Esophagus (tissue), 2 donors: Measurements from ENCODE around the gene TTLL6. TPM values are rescaled to one million over a fixed set of nuclear protein-coding genes. Genes with fewer than 3 reads are reported as not detected.
"Not testable (repeated sequence)": the region's sequence is repeated elsewhere in the genome, so short reads cannot be mapped to it uniquely, and the experiment has no call there.

Experiments
- H3K27ac ChIP-seq, 2 donors: one replicate each; pipeline ENCODE4 v1.5.1; 2013; ENCODE audit warnings: low read depth in 2 of 2, mild to moderate bottlenecking in 2 of 2, inconsistent platforms in 1 of 2, low read length in 1 of 2, moderate library complexity in 1 of 2
- H3K27me3 ChIP-seq, 2 donors: one replicate each; pipeline ENCODE4 v1.6.1; 2013; ENCODE audit warnings: low read length in 2 of 2, control low read depth in 1 of 2, mild to moderate bottlenecking in 1 of 2; ENCODE audit not compliant: insufficient read depth in 2 of 2, control insufficient read depth in 1 of 2
- H3K36me3 ChIP-seq, 2 donors: one replicate each; pipeline ENCODE4 v1.6.1; 2013; ENCODE audit warnings: low read length in 1 of 2; ENCODE audit not compliant: control insufficient read depth in 2 of 2, insufficient read depth in 2 of 2
- H3K4me1 ChIP-seq, 2 donors: one replicate each; pipeline ENCODE4 v1.6.1; 2013; ENCODE audit warnings: low read length in 1 of 2; ENCODE audit not compliant: control insufficient read depth in 2 of 2, insufficient read depth in 2 of 2
- H3K4me3 ChIP-seq, 2 donors: one replicate each; pipeline ENCODE4 v1.5.1; 2013; ENCODE audit warnings: low read length in 2 of 2, mild to moderate bottlenecking in 2 of 2, low read depth in 1 of 2, moderate library complexity in 1 of 2
- H3K9me3 ChIP-seq, 2 donors: one replicate each; pipeline ENCODE4 v1.6.1; 2013; ENCODE audit warnings: mild to moderate bottlenecking in 2 of 2, low read depth in 1 of 2, low read length in 1 of 2, moderate library complexity in 1 of 2; ENCODE audit not compliant: control insufficient read depth in 2 of 2, insufficient read depth in 1 of 2
- WGBS, 2 donors: extraction: QIAGEN DNeasy Blood & Tissue Kit; methylation state at CpG; one replicate each; pipeline ENCODE4 v1.1.7; 2013; 5-methylcytosine and 5-hydroxymethylcytosine counted together
- polyA plus RNA-seq, 2 donors: library from polyadenylated mRNA; stranded (reverse); fragments of 200-250 nt; gene quantifications; one replicate each; pipeline ENCODE4 v1.2.3, GENCODE V29; 2013
- donor health status: healthy with polysubstance abuse.
- donor health status: Bipolar disorder and iron deficiency.

Gene TTLL6
- polyA plus RNA-seq, 2 donors = 0.02 to 0.05 TPM

- WGBS, 2 donors = 64 to 65% methylated on average over 3 of the region's 3 CpGs
- Histone ChIP-seq H3K4me1 (peaks cover 0 to 10% of the 10 kb centered on the region in 2 donors), H3K27ac (peak overlapping the region in 1 of 2 donors; percentile 85), H3K27me3 (no peaks in the 10 kb centered on the region), H3K36me3 (peaks cover 0 to 3% of the 10 kb centered on the region in 2 donors), H3K9me3 (no peaks in the 10 kb centered on the region), H3K4me3 (no peak overlapping the region)
These were observed 23.4 kb upstream of the TTLL6 start for GRCh38 chr17:48840441-48840840.

GRCh38 chr17:48837458-48837857 lies 20.4 kb upstream of the TTLL6 start:
- not testable (repeated sequence) for H3K27ac ChIP-seq
- WGBS, 2 donors = 79 to 84% methylated on average over 4 of the region's 4 CpGs
- peaks cover 1 to 12% of the 10 kb centered on the region in 2 donors for H3K4me1 ChIP-seq

GRCh38 chr17:48835971-48836370 lies 18.9 kb upstream of the TTLL6 start:
- Histone ChIP-seq H3K27ac (no peak overlapping the region), H3K9me3 (no peaks in the 10 kb centered on the region), H3K4me3 (no peak overlapping the region), H3K27me3 (no peaks in the 10 kb centered on the region), H3K4me1 (peaks cover 2 to 12% of the 10 kb centered on the region in 2 donors), H3K36me3 (no peaks in the 10 kb centered on the region)
- 71 to 78% methylated on average over 2 of the region's 2 CpGs for WGBS, 2 donors

More at GRCh38 chr17:48837458-48837857, 20.4 kb upstream of the TTLL6 start:
- H3K27me3 ChIP-seq, H3K9me3 ChIP-seq, H3K4me3 ChIP-seq, H3K36me3 ChIP-seq: not testable (repeated sequence)

GRCh38 chr17:48834973-48835372 lies 17.9 kb upstream of the TTLL6 start:
- no peak overlapping the region for H3K27ac ChIP-seq
- H3K4me3 ChIP-seq = no peak overlapping the region
- H3K36me3 ChIP-seq = no peaks in the 10 kb centered on the region
- H3K27me3 ChIP-seq = no peaks in the 10 kb centered on the region
- no peaks in the 10 kb centered on the region for H3K9me3 ChIP-seq
- H3K4me1 ChIP-seq = peaks cover 2 to 10% of the 10 kb centered on the region in 2 donors
- 69 to 80% methylated on average over 2 of the region's 2 CpGs for WGBS, 2 donors

- H3K4me1 ChIP-seq = peaks cover 2 to 5% of the 10 kb centered on the region in 2 donors
These were observed 14.5 kb upstream of the TTLL6 start for GRCh38 chr17:48831549-48831883.

GRCh38 chr17:48830840-48831548 lies 14.0 kb upstream of the TTLL6 start, which contains the start of gene CALCOCO2:
Gene CALCOCO2, plus strand, starts transcription at chr17:48831035. Its CDS starts 10,673 bp downstream, at chr17:48841708.
- WGBS, 2 donors = 0 to 1% methylated on average over 38 to 48 of the region's 48 CpGs
- Histone ChIP-seq H3K27ac (peak within 1 kb of the TSS; percentile 93 to 94), H3K27me3 (no peaks in the 10 kb centered on the region), H3K36me3 (no peaks in the 10 kb centered on the region), H3K4me3 (peak within 1 kb of the TSS; percentile 77 to 88), H3K9me3 (no peaks in the 10 kb centered on the region), H3K4me1 (peaks cover 2 to 4% of the 10 kb centered on the region in 2 donors)

More at GRCh38 chr17:48831549-48831883, 14.5 kb upstream of the TTLL6 start:
- Histone ChIP-seq H3K4me3 (peak overlapping the region; percentile 77 to 88), H3K27me3 (no peaks in the 10 kb centered on the region), H3K27ac (peak overlapping the region; percentile 93 to 94), H3K9me3 (no peaks in the 10 kb centered on the region), H3K36me3 (no peaks in the 10 kb centered on the region)
- 1% methylated on average over 8 of the region's 8 CpGs for WGBS, 2 donors

GRCh38 chr17:48825446-48826381 lies 8.7 kb upstream of the TTLL6 start:
- no peak overlapping the region for H3K27ac ChIP-seq
- WGBS, 2 donors = 79% methylated on average over 11 of the region's 11 CpGs
- H3K9me3 ChIP-seq = no peaks in the 10 kb centered on the region
- H3K4me1 ChIP-seq = no peaks in the 10 kb centered on the region
- H3K4me3 ChIP-seq = no peak overlapping the region
- H3K36me3 ChIP-seq = no peaks in the 10 kb centered on the region
- no peaks in the 10 kb centered on the region for H3K27me3 ChIP-seq

GRCh38 chr17:48820936-48821335 lies 3.9 kb upstream of the TTLL6 start:
- H3K27me3 ChIP-seq, H3K4me1 ChIP-seq, H3K36me3 ChIP-seq, H3K27ac ChIP-seq, H3K9me3 ChIP-seq, H3K4me3 ChIP-seq: not testable (repeated sequence)
- WGBS, 2 donors = 66% methylated on average over 6 of the region's 6 CpGs

GRCh38 chr17:48819466-48819865 lies 2.4 kb upstream of the TTLL6 start:
- Histone ChIP-seq H3K4me3 (no peak overlapping the region), H3K36me3 (no peaks in the 10 kb centered on the region), H3K27me3 (no peaks in the 10 kb centered on the region), H3K27ac (no peak overlapping the region), H3K4me1 (peaks cover 0 to 5% of the 10 kb centered on the region in 2 donors), H3K9me3 (no peaks in the 10 kb centered on the region)
- WGBS, 2 donors = 77 to 81% methylated on average over 11 of the region's 11 CpGs
